K562 (cell line): ENCODE results near the gene TXNRD2. TPM values are rescaled to one million over a fixed set of nuclear protein-coding genes. Genes with fewer than 3 reads are reported as not detected.

Source experiments
- ATF2 ChIP-seq: sonication (generic); formaldehyde crosslinking; IDR thresholded peaks from 2 replicates; pipeline ENCODE4 v1.8.1; 2022; ENCODE audit warnings: missing genetic modification reagents
- BHLHE40 ChIP-seq: IDR thresholded peaks from 2 replicates; pipeline ENCODE4 v1.6.1; 2011; ENCODE audit warnings: low read length, improper control_type of control experiment
- HDGF ChIP-seq: fragments of 450-650 bp; IDR thresholded peaks from 2 replicates; pipeline ENCODE4 v1.6.1; 2016
- KDM4B ChIP-seq, 2 experiments: fragments of 450-650 bp in 1 of 2; sonication (generic) in 1 of 2; IDR thresholded peaks; 2 replicates each; pipeline ENCODE4 v1.6.1; 2016 to 2017; ENCODE audit warnings: borderline replicate concordance in 2 of 2, antibody characterized with exemption in 1 of 2, low read depth in 1 of 2, mild to moderate bottlenecking in 1 of 2
- NR2F6 ChIP-seq: fragments of 450-650 bp; formaldehyde crosslinking; IDR thresholded peaks from 2 replicates; pipeline ENCODE4 v1.4.0; 2020; ENCODE audit warnings: mild to moderate bottlenecking
- RBFOX2 ChIP-seq: fragments of 200-400 bp; formaldehyde crosslinking; IDR thresholded peaks from 2 replicates; pipeline ENCODE4 v1.6.1; 2017; ENCODE audit warnings: low read depth, mild to moderate bottlenecking, low read length, moderate library complexity
- SETDB1 ChIP-seq: IDR thresholded peaks from one replicate; pipeline ENCODE4 v1.6.1; 2012; ENCODE audit warnings: low read length, control low read depth, inconsistent platforms
- SMAD4 ChIP-seq: fragments of 250-450 bp; sonication (Bioruptor Pico); conservative IDR thresholded peaks from 2 replicates; pipeline ENCODE4 v1.8.0; 2021; ENCODE audit warnings: inconsistent platforms, mild to moderate bottlenecking, moderate library complexity
- SRF ChIP-seq, 2 experiments: fragments of 250-450, 450-650 bp in 1 of 2; sonication (Bioruptor Pico) in 1 of 2; sonication (generic) in 1 of 2; formaldehyde crosslinking; IDR thresholded peaks; 2 replicates each; pipeline versions ENCODE4 v1.5.0 to v1.5.1; 2020 to 2022; ENCODE audit warnings: mild to moderate bottlenecking in 1 of 2, missing genetic modification reagents in 1 of 2
- WHSC1 ChIP-seq: IDR thresholded peaks from one replicate; pipeline ENCODE4 v1.6.1; 2012; ENCODE audit warnings: low read length, control low read depth, inconsistent platforms
- ZBTB11 ChIP-seq, 3 experiments: fragments of 200-800 bp in 1 of 3; fragments of 250-450 bp in 1 of 3; fragments of 450-650 bp in 1 of 3; sonication (Bioruptor Pico) in 1 of 3; sonication (Bioruptor generic) in 1 of 3; formaldehyde crosslinking in 1 of 3; IDR thresholded peaks; 2 replicates each; pipeline versions ENCODE4 v1.6.1 to v1.8.0; 2016 to 2022; ENCODE audit warnings: mild to moderate bottlenecking in 2 of 3, missing genetic modification characterization in 2 of 3, missing compliant biosample characterization in 1 of 3, moderate library complexity in 1 of 3
- ZBTB7A ChIP-seq: IDR thresholded peaks from 2 replicates; pipeline ENCODE4 v1.6.1; 2011; ENCODE audit warnings: low read depth, mild to moderate bottlenecking, low read length, moderate library complexity, borderline replicate concordance; ENCODE audit not compliant: control insufficient read depth
- ZNF133 ChIP-seq: fragments of 250-450 bp; sonication (Bioruptor Pico); IDR thresholded peaks from 2 replicates; pipeline ENCODE4 v1.4.0; 2020; ENCODE audit warnings: mild to moderate bottlenecking
- ZNF41 ChIP-seq: fragments of 250-450 bp; sonication (Bioruptor Pico); conservative IDR thresholded peaks from 2 replicates; pipeline ENCODE4 v1.4.0; 2020; ENCODE audit warnings: mild to moderate bottlenecking
- ZNF436 ChIP-seq: fragments of 250-450, 450-650 bp; sonication (Bioruptor Pico); formaldehyde crosslinking; IDR thresholded peaks from 2 replicates; pipeline ENCODE4 v1.7.0; 2020; ENCODE audit warnings: mild to moderate bottlenecking
- ZNF57 ChIP-seq: fragments of 450-650 bp; formaldehyde crosslinking; IDR thresholded peaks from 2 replicates; pipeline ENCODE4 v1.4.0; 2020; ENCODE audit warnings: mild to moderate bottlenecking, moderate library complexity
- polyA plus RNA-seq, 8 experiments: library from polyadenylated mRNA; depleted of rRNA in 4 of 8; stranded (reverse) in 5 of 8; unstranded in 3 of 8; fragments of >200 nt; fragmentation: Nextera tagmentation in 2 of 8; fragmentation: Illumina TruSeq in 1 of 8; extraction: Ambion mirVana in 2 of 8; extraction: Trizol in 1 of 8; gene quantifications; 2 replicates each; pipeline versions ENCODE4 v1.2.1 to v1.2.3, GENCODE V29; 2011 to 2014; ENCODE audit warnings: inconsistent platforms in 1 of 8, missing spikeins in 1 of 8
- total RNA-seq, 7 experiments: library from RNA; depleted of rRNA in 6 of 7; stranded (reverse); fragments of >200 nt in 6 of 7; fragmentation: Illumina TruSeq in 2 of 7; extraction: Trizol in 2 of 7; gene quantifications; 2 replicates each; pipeline versions ENCODE4 v1.2.1 to v1.2.3, GENCODE V29; 2011 to 2021; ENCODE audit warnings: low replicate concordance in 1 of 7
- TF ChIP-seq, protein P1 (sequence below): fragments of 250-450 bp; sonication (Bioruptor Pico); IDR thresholded peaks from 2 replicates; pipeline ENCODE4 v1.8.0; 2021; ENCODE audit warnings: moderate library complexity, mild to moderate bottlenecking, inconsistent platforms
- TF ChIP-seq, protein P2 (sequence below): fragments of 450-650 bp; formaldehyde crosslinking; IDR thresholded peaks from 2 replicates; pipeline ENCODE4 v1.4.0; 2022; ENCODE audit warnings: missing genetic modification characterization

TXNRD2 gene
- total and polyA plus RNA-seq, 9 of the 15 experiments (the other 6 are each of a cell fraction or from before 2014, with no cell fraction given), result 3.3 to 80.2 (median 49.4) TPM

- TF ChIP-seq KDM4B (IDR thresholded peaks at IDR 0.05; ENCODE audit: borderline replicate concordance in 2 of 2, low read depth in 1 of 2) (0 out of 4 replicates have a peak, but pooled peaks of 1 of the 2 experiments have one; percentile 31), ZBTB11 (CRISPR knock-in tag; IDR thresholded peaks at IDR 0.05) (peak in 1 of 3 experiments; percentile 36; a peak in 1 of 6 replicates), HDGF (0 out of 2 replicates have a peak, but pooled peaks have one; percentile 47), ZNF133 (CRISPR knock-in tag) (peak; percentile 67; the same call in 1 of the 2 replicates), SRF (CRISPR knock-in tag; IDR thresholded peaks at IDR 0.05) (0 out of 4 replicates have a peak, but pooled peaks of 1 of the 2 experiments have one; percentile 64), WHSC1 (peak; percentile 76), ZNF57 (CRISPR knock-in tag) (0 out of 2 replicates have a peak, but pooled peaks have one; percentile 10), ZBTB7A (0 out of 2 replicates have a peak, but pooled peaks have one; percentile 45), NR2F6 (CRISPR knock-in tag) (0 out of 2 replicates have a peak, but pooled peaks have one; percentile 40), ZNF436 (CRISPR knock-in tag) (0 out of 2 replicates have a peak, but pooled peaks have one; percentile 17), SETDB1 (peak; percentile 87), RBFOX2 (0 out of 2 replicates have a peak, but pooled peaks have one; percentile 26), ZNF41 (no peak), ATF2 (no peak), BHLHE40 (peak; percentile 55; the same call in 1 of the 2 replicates), SMAD4 (CRISPR knock-in tag) (0 out of 2 replicates have a peak, but pooled peaks have one; percentile 16)
- TF ChIP-seq, protein P1, sequence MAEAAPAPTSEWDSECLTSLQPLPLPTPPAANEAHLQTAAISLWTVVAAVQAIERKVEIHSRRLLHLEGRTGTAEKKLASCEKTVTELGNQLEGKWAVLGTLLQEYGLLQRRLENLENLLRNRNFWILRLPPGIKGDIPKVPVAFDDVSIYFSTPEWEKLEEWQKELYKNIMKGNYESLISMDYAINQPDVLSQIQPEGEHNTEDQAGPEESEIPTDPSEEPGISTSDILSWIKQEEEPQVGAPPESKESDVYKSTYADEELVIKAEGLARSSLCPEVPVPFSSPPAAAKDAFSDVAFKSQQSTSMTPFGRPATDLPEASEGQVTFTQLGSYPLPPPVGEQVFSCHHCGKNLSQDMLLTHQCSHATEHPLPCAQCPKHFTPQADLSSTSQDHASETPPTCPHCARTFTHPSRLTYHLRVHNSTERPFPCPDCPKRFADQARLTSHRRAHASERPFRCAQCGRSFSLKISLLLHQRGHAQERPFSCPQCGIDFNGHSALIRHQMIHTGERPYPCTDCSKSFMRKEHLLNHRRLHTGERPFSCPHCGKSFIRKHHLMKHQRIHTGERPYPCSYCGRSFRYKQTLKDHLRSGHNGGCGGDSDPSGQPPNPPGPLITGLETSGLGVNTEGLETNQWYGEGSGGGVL, result no peak
- TF ChIP-seq, protein P2, sequence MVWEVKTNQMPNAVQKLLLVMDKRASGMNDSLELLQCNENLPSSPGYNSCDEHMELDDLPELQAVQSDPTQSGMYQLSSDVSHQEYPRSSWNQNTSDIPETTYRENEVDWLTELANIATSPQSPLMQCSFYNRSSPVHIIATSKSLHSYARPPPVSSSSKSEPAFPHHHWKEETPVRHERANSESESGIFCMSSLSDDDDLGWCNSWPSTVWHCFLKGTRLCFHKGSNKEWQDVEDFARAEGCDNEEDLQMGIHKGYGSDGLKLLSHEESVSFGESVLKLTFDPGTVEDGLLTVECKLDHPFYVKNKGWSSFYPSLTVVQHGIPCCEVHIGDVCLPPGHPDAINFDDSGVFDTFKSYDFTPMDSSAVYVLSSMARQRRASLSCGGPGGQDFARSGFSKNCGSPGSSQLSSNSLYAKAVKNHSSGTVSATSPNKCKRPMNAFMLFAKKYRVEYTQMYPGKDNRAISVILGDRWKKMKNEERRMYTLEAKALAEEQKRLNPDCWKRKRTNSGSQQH, result 0 out of 2 replicates have a peak, but pooled peaks have one; percentile 42
Measured at GRCh38 chr22:19896665-19897355, 44.8 kb downstream of the TXNRD2 start (continued).
